Coronary artery (tissue), 2 donors: Measurements from ENCODE around the gene HS6ST2.

Experiments used
- DNase-seq: peaks from one replicate; pipeline ENCODE4 v3.0.0-alpha.2; 2017; ENCODE audit warnings: low spot score
- H3K27ac ChIP-seq, 2 donors: fragments of 200-600 bp; sonication (generic); one replicate each; pipeline ENCODE4 v1.5.1; 2016 to 2019
- H3K4me3 ChIP-seq: fragments of 200-600 bp; sonication (generic); 2 replicates; pipeline ENCODE4 v1.5.1; 2016; ENCODE audit warnings: mild to moderate bottlenecking, moderate library complexity
- CTCF ChIP-seq: fragments of 200-600 bp; sonication (generic); IDR thresholded peaks from one replicate; pipeline ENCODE4 v1.5.1; 2019; ENCODE audit warnings: antibody characterized with exemption

The HS6ST2 gene

GRCh38 chrX:132730726-132731125, 227.7 kb downstream of the HS6ST2 start:
- no peak for TF ChIP-seq CTCF
- no peak overlapping the region for H3K4me3 ChIP-seq
- no peak for DNase-seq
- no peak overlapping the region for H3K27ac ChIP-seq

- TF ChIP-seq CTCF: no peak
- no peak overlapping the region for H3K4me3 ChIP-seq
- H3K27ac ChIP-seq: no peak overlapping the region
- no peak for DNase-seq
Observed at GRCh38 chrX:132730266-132730665, 228.2 kb downstream of the HS6ST2 start.

GRCh38 chrX:132728296-132728695, 230.1 kb downstream of the HS6ST2 start:
- DNase-seq: no peak
- no peak overlapping the region for H3K4me3 ChIP-seq
- no peak for TF ChIP-seq CTCF
- H3K27ac ChIP-seq: no peak overlapping the region

GRCh38 chrX:132718431-132718958, 239.9 kb downstream of the HS6ST2 start:
- DNase-seq: no peak
- TF ChIP-seq CTCF: no peak
- Histone ChIP-seq H3K4me3 (no peak overlapping the region), H3K27ac (no peak overlapping the region)

DNA sequence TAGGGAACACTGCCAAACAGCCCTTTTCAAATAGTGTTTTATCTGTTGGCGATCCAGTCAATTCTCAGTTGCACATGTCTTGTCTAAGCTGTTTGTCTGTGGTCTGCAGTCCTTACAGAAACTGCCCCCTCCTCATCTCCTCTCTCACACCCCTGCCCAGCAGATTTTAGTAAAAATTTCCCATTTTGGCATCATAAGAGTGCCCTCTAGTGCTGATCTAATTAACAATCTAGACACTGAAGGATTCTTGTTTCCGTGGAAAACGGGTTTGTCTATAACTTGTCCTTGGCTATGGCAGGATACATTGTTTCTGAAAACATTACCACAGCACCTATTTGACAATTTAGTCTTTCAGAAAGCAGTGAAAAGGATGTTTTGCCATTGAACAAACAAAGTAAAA, 242.4 kb downstream of the HS6ST2 start:
- no peak overlapping the region for H3K27ac ChIP-seq
- H3K4me3 ChIP-seq: no peak overlapping the region
- no peak for DNase-seq
- no peak for TF ChIP-seq CTCF

- no peak overlapping the region for H3K4me3 ChIP-seq
- no peak for TF ChIP-seq CTCF
- no peak for DNase-seq
Observed at GRCh38 chrX:132714913-132715312, 243.5 kb downstream of the HS6ST2 start.

GRCh38 chrX:132712350-132712749, 246.1 kb downstream of the HS6ST2 start:
- H3K4me3 ChIP-seq: no peak overlapping the region
- no peak overlapping the region for H3K27ac ChIP-seq
- DNase-seq: no peak
- no peak for TF ChIP-seq CTCF

More at GRCh38 chrX:132714913-132715312, 243.5 kb downstream of the HS6ST2 start:
- no peak overlapping the region for H3K27ac ChIP-seq
